ENCODE results near the gene PTPRG.

GRCh38 chr3:61662861-61663260 lies 101.5 kb downstream of the PTPRG start:
- TF ChIP-seq CTCF (IDR thresholded peaks at IDR 0.05 in 2 of 3, conservative IDR thresholded peaks at IDR 0.05 in 1 of 3; ENCODE audit: control insufficient read depth in 2 of 3, extremely low read depth in 1 of 3, insufficient read depth in 1 of 3, low read depth in 3 of 3, low read length in 3 of 3): no peak
- TF ChIP-seq STAT3 (IDR thresholded peaks at IDR 0.05; ENCODE audit: low read depth, low read length): no peak
- no peak for TF ChIP-seq JUND (IDR thresholded peaks at IDR 0.05; ENCODE audit: low read depth, low read length)
- TF ChIP-seq POLR2A (IDR thresholded peaks at IDR 0.05; ENCODE audit: low read depth, low read length): no peak
- TF ChIP-seq ZBTB33 (IDR thresholded peaks at IDR 0.05): no peak
- TF ChIP-seq EP300 (IDR thresholded peaks at IDR 0.05; ENCODE audit: borderline replicate concordance in 1 of 2, control insufficient read depth in 1 of 2, low read depth in 2 of 2, low read length in 2 of 2): no peak
- no peak for TF ChIP-seq YY1 (IDR thresholded peaks at IDR 0.05; ENCODE audit: low read depth, low read length)
- no peak for TF ChIP-seq POLR2AphosphoS5 (IDR thresholded peaks at IDR 0.05; ENCODE audit: low read length)
- no peak for TF ChIP-seq HDAC2 (IDR thresholded peaks at IDR 0.05)
- no peak for TF ChIP-seq ZNF274 (IDR thresholded peaks at IDR 0.05; ENCODE audit: insufficient read depth, insufficient read length)
